ENCODE data around the gene IRAK1.

The IRAK1 gene

GRCh38 chrX:154019633-154020528 lies at the start of gene IRAK1:
IRAK1 (minus strand) TSS chrX:154019902; CDS start chrX:154019812, 90 bp downstream.
- no peak for DNase-seq (ENCODE audit: low read depth in 2 of 2)

- DNase-seq (ENCODE audit: low read depth in 2 of 2): no peak
Observed at GRCh38 chrX:154068560-154068959, 48.9 kb upstream of the IRAK1 start.

GRCh38 chrX:154064637-154065435 lies 45.1 kb upstream of the IRAK1 start:
- DNase-seq (ENCODE audit: low read depth in 2 of 2): no peak

GRCh38 chrX:154063234-154063633 lies 43.5 kb upstream of the IRAK1 start:
- DNase-seq (ENCODE audit: low read depth in 2 of 2): no peak

- DNase-seq (ENCODE audit: low read depth in 2 of 2): no peak
Observed at GRCh38 chrX:154061801-154062200, 42.1 kb upstream of the IRAK1 start.

- no peak for DNase-seq (ENCODE audit: low read depth in 2 of 2)
Observed at GRCh38 chrX:154059729-154060245, 40.1 kb upstream of the IRAK1 start.

GRCh38 chrX:154059231-154059630 lies 39.5 kb upstream of the IRAK1 start:
- DNase-seq (ENCODE audit: low read depth in 2 of 2): no peak

- no peak for DNase-seq (ENCODE audit: low read depth in 2 of 2)
Observed at GRCh38 chrX:154058214-154058997, 38.7 kb upstream of the IRAK1 start.

- no peak for DNase-seq (ENCODE audit: low read depth in 2 of 2)
Observed at GRCh38 chrX:154057791-154058190, 38.1 kb upstream of the IRAK1 start.

GRCh38 chrX:154056770-154057241 lies 37.1 kb upstream of the IRAK1 start:
- no peak for DNase-seq (ENCODE audit: low read depth in 2 of 2)

GRCh38 chrX:154051201-154051810 lies 31.6 kb upstream of the IRAK1 start:
- peak in 1 of 2 experiments; percentile 20 for DNase-seq (ENCODE audit: low read depth in 2 of 2)

- DNase-seq (ENCODE audit: low read depth in 2 of 2): no peak
Observed at GRCh38 chrX:154050113-154050495, 30.4 kb upstream of the IRAK1 start.

- no peak for DNase-seq (ENCODE audit: low read depth in 2 of 2)
Observed at GRCh38 chrX:154049209-154050112, 29.8 kb upstream of the IRAK1 start.

- DNase-seq (ENCODE audit: low read depth in 2 of 2): no peak
Observed at GRCh38 chrX:154048398-154048797, 28.7 kb upstream of the IRAK1 start.

GRCh38 chrX:154046940-154047610 lies 27.4 kb upstream of the IRAK1 start:
- no peak for DNase-seq (ENCODE audit: low read depth in 2 of 2)

GRCh38 chrX:154046031-154046781 lies 26.5 kb upstream of the IRAK1 start:
- peak; percentile 45 to 49 for DNase-seq (ENCODE audit: low read depth in 2 of 2)

- no peak for DNase-seq (ENCODE audit: low read depth in 2 of 2)
Observed at GRCh38 chrX:154044091-154044490, 24.4 kb upstream of the IRAK1 start.

- DNase-seq (ENCODE audit: low read depth in 2 of 2): peak in 1 of 2 experiments; percentile 18
Observed at GRCh38 chrX:154043003-154043763, 23.5 kb upstream of the IRAK1 start.
